Skeletal muscle tissue (tissue), 4 donors: Measurements from ENCODE around the gene RNH1. TPM values are rescaled to one million over a fixed set of nuclear protein-coding genes. Genes with fewer than 3 reads are reported as not detected.

Experiments used
- H3K27ac ChIP-seq: one replicate; pipeline ENCODE4 v1.7.0; 2013; ENCODE audit warnings: mild to moderate bottlenecking, low read depth, low read length, inconsistent platforms
- H3K27me3 ChIP-seq, 3 donors: one replicate each; pipeline ENCODE4 v1.7.0; 2013; ENCODE audit warnings: low read length in 3 of 3; ENCODE audit not compliant: control insufficient read depth in 3 of 3, insufficient read depth in 3 of 3
- H3K36me3 ChIP-seq, 3 donors: one replicate each; pipeline ENCODE4 v1.7.0; 2013; ENCODE audit warnings: low read length in 3 of 3; ENCODE audit not compliant: control insufficient read depth in 3 of 3, insufficient read depth in 3 of 3
- H3K4me1 ChIP-seq, 3 donors: one replicate each; pipeline ENCODE4 v1.7.0; 2013; ENCODE audit warnings: low read length in 3 of 3, mild to moderate bottlenecking in 3 of 3; ENCODE audit not compliant: control insufficient read depth in 3 of 3, insufficient read depth in 3 of 3
- H3K4me3 ChIP-seq, 3 donors: one replicate each; pipeline ENCODE4 v1.7.0; 2013; ENCODE audit warnings: low read length in 3 of 3
- H3K9ac ChIP-seq, 3 donors: one replicate each; pipeline ENCODE4 v1.7.0; 2013; ENCODE audit warnings: low read length in 3 of 3, mild to moderate bottlenecking in 3 of 3, moderate library complexity in 2 of 3, low read depth in 1 of 3
- H3K9me3 ChIP-seq, 3 donors: one replicate each; pipeline ENCODE4 v1.7.0; 2013; ENCODE audit warnings: low read length in 3 of 3; ENCODE audit not compliant: control insufficient read depth in 3 of 3
- total RNA-seq: library from RNA; depleted of rRNA; stranded (reverse); fragments of >200 nt; gene quantifications from one replicate; pipeline ENCODE4 v1.2.3, GENCODE V29; 2014
- donor health status: Osteomylitis.

Gene RNH1
- total RNA-seq = 84.5 TPM

GRCh38 chr11:506995-507726 lies at the start of gene RNH1:
Gene RNH1 (minus strand): TSS chr11:507242. CDS start chr11:502162, 5,080 bp downstream.
- H3K4me1 ChIP-seq = peaks cover 30 to 48% (median 38%) of the 10 kb centered on the region in 3 donors
- H3K4me3 ChIP-seq = peak within 1 kb of the TSS; percentile 80 to 94 (median 91)
- H3K9ac ChIP-seq = peak within 1 kb of the TSS; percentile 98 to 100 (median 100)

GRCh38 chr11:555780-556661 lies 49.0 kb upstream of the RNH1 start:
- Histone ChIP-seq H3K27ac (no peak overlapping the region), H3K27me3 (peaks cover 42 to 74% (median 66%) of the 10 kb centered on the region in 3 donors), H3K9me3 (no peaks in the 10 kb centered on the region), H3K36me3 (no peaks in the 10 kb centered on the region), H3K4me1 (peaks cover 5 to 13% (median 11%) of the 10 kb centered on the region in 3 donors), H3K9ac (no peak overlapping the region), H3K4me3 (no peak overlapping the region)

More at GRCh38 chr11:506995-507726, at the start of gene RNH1:
- no peaks in the 10 kb centered on the region for H3K27me3 ChIP-seq
- H3K27ac ChIP-seq = peak within 1 kb of the TSS; percentile 100
- H3K9me3 ChIP-seq = no peaks in the 10 kb centered on the region
- H3K36me3 ChIP-seq = peaks cover 6 to 8% (median 7%) of the 10 kb centered on the region in 3 donors

GRCh38 chr11:555227-555779 lies 48.3 kb upstream of the RNH1 start:
- peaks cover 46 to 79% (median 70%) of the 10 kb centered on the region in 3 donors for H3K27me3 ChIP-seq

GRCh38 chr11:554428-555226 lies 47.6 kb upstream of the RNH1 start:
- Histone ChIP-seq H3K4me3 (peak overlapping the region in 2 of 3 donors; percentile 6 to 32), H3K9me3 (no peaks in the 10 kb centered on the region), H3K4me1 (peaks cover 0 to 7% (median 7%) of the 10 kb centered on the region in 3 donors), H3K9ac (peak overlapping the region in 1 of 3 donors; percentile 3), H3K36me3 (no peaks in the 10 kb centered on the region), H3K27ac (no peak overlapping the region), H3K27me3 (peaks cover 46 to 83% (median 65%) of the 10 kb centered on the region in 3 donors)

More at GRCh38 chr11:555227-555779, 48.3 kb upstream of the RNH1 start:
- no peak overlapping the region for H3K4me3 ChIP-seq
- H3K9me3 ChIP-seq = no peaks in the 10 kb centered on the region
- no peaks in the 10 kb centered on the region for H3K36me3 ChIP-seq
- peaks cover 3 to 11% (median 10%) of the 10 kb centered on the region in 3 donors for H3K4me1 ChIP-seq
- no peak overlapping the region for H3K9ac ChIP-seq
- H3K27ac ChIP-seq = no peak overlapping the region

GRCh38 chr11:553988-554340 lies 46.9 kb upstream of the RNH1 start:
- peaks cover 46 to 79% (median 61%) of the 10 kb centered on the region in 3 donors for H3K27me3 ChIP-seq
- H3K9ac ChIP-seq = no peak overlapping the region
- no peak overlapping the region for H3K27ac ChIP-seq
- no peak overlapping the region for H3K4me3 ChIP-seq
- H3K4me1 ChIP-seq = peaks cover 0 to 7% (median 7%) of the 10 kb centered on the region in 3 donors
- no peaks in the 10 kb centered on the region for H3K9me3 ChIP-seq
- H3K36me3 ChIP-seq = no peaks in the 10 kb centered on the region

- H3K27me3 ChIP-seq = peaks cover 46 to 74% (median 59%) of the 10 kb centered on the region in 3 donors
Measured at GRCh38 chr11:553083-553987, 46.3 kb upstream of the RNH1 start.

GRCh38 chr11:551596-551995 lies 44.6 kb upstream of the RNH1 start:
- no peaks in the 10 kb centered on the region for H3K9me3 ChIP-seq
- peaks cover 33 to 61% (median 43%) of the 10 kb centered on the region in 3 donors for H3K27me3 ChIP-seq
- no peak overlapping the region for H3K4me3 ChIP-seq
- H3K9ac ChIP-seq = no peak overlapping the region
- H3K27ac ChIP-seq = no peak overlapping the region
- no peaks in the 10 kb centered on the region for H3K36me3 ChIP-seq
- peaks cover 0 to 7% (median 7%) of the 10 kb centered on the region in 3 donors for H3K4me1 ChIP-seq

More at GRCh38 chr11:553083-553987, 46.3 kb upstream of the RNH1 start:
- no peaks in the 10 kb centered on the region for H3K36me3 ChIP-seq
- no peaks in the 10 kb centered on the region for H3K9me3 ChIP-seq
- H3K4me3 ChIP-seq = no peak overlapping the region
- H3K9ac ChIP-seq = no peak overlapping the region
- H3K4me1 ChIP-seq = peaks cover 0 to 7% (median 7%) of the 10 kb centered on the region in 3 donors
- H3K27ac ChIP-seq = no peak overlapping the region

- Histone ChIP-seq H3K9me3 (no peaks in the 10 kb centered on the region), H3K4me1 (peaks cover 0 to 7% (median 7%) of the 10 kb centered on the region in 3 donors), H3K9ac (no peak overlapping the region), H3K27me3 (peaks cover 29 to 57% (median 38%) of the 10 kb centered on the region in 3 donors), H3K27ac (no peak overlapping the region), H3K4me3 (no peak overlapping the region), H3K36me3 (no peaks in the 10 kb centered on the region)
Measured at GRCh38 chr11:551131-551530, 44.1 kb upstream of the RNH1 start.
